GM19328 (cell line): ENCODE data around the gene POR.
"Not testable (repeated sequence)": the region's sequence is repeated elsewhere in the genome, so short reads cannot be mapped to it uniquely, and the experiment has no call there.

Experiments
- ATAC-seq: cut with Tn5 transposase; IDR thresholded peaks from one replicate; pipeline ENCODE4 v1.9.1; 2021; ENCODE audit warnings: mild to moderate bottlenecking, moderate library complexity; ENCODE audit not compliant: unreplicated experiment

The POR gene

DNA sequence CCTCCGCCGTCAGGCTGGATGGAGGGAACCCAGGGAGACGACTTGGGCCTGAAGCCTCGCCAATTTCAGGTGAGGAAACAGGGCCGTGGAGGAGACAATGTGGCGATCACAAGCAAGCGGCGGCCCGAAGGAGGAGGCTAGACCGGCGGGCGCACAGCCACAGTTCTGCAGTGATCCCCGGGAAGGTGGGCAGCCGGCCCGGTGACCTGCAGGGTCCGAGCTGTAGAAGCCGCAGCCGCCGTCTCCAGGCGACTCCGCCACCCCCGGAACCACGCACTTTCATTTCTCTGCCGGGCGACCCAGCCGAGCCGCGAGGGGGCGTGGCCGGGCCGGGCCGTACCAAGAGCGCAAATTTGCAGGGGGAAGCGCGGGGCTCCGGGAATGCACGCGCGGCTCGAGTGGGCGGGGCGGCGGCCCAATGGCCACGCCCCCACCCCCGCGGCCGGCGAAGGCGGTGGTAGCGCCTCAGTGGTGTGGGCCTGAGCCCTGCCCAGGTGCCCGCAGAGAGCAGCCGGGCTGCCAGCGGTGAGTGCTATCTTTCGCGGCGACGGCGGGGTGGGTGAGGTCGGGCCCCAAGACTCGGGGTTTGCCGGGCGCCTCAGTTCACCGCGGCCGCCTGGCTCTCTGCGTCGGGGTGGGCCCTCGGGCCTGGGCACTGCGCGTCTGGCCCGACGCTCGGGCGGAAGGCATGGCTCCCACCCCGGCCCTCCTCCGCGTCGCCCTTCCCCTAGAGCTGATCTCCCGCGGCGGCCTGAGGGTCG, at the start of gene POR:
Gene POR, plus strand, starts transcription at position 501 of the 761 bp plus-strand sequence. CDS start 38,847 bp downstream, outside the sequence.
- ATAC-seq: peak; percentile 91

DNA sequence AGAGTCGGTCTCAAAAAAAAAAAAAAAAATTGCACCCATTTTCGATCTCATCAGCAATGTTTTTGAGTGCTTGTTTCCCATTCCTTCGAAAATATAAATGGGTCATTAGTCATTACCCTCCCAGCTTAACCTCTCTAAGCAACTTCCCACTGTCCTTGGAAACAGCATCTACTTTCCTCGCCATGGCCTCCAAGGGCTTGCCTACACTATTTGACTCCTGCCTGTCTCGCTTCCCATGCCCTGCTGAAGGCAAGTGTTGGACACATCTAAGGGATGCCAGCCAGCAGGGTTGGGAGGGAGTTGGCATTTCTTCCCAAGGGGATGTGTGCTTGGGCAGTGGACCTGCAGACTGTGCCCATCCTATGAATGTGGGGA, 48.9 kb upstream of the POR start:
- no peak for ATAC-seq

DNA sequence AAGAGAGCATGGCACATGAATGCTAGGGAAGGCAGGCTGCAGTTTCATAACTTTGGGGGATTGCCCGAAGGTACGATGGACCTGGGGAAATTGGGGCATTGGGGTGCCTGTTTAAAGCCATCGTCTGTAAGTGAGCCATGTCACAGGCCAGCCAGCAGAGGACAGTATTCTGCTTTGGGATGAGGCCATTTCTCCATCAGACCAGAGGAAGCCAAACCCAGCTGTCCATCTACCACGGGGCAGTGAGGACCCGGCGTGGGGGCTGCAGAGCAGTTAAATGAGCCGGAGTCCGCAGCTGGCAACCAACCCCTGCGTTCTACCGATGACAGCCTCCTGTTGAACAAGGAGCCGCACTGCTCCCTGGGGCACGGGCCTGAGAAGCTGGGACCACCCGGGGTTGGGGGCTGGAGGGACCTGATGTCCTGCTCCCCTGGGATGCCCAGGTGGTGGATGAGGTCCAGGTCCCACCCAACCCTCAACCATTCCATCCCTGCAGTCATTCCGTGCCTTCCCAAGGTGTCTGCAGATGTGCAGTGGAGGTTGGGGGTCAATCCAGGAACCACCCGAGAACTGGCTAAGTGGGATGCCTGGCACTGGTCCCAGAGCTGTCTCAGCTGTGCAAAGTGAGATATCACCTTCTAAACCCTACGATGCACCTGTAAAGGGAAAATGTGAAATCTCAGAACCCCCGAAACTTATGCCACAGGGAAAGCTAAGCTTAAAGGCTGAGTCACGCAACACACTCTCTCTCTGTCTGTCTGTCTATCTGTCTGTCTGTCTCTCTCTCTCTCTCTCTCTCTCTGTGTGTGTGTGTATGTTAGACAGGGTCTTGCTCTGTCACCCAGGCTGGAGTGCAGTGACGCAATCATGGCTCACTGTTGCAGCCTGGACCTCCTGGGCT, 48.2 kb upstream of the POR start:
- ATAC-seq: no peak

DNA sequence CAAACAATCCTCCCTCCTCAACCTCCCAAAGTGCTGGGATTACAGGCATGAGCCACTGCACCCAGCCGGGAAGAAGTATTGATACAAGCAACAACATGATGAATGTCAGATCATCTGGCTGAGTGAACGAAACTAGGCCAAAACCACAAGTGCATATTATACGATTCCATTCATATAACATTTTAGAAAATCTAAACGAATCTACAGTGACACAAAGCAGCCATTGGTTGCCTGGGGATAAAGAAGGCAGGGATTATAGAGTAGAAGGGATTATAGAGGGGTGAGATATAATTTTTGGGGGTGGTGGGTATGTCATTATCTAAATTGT, 47.6 kb upstream of the POR start:
- ATAC-seq: no peak

DNA sequence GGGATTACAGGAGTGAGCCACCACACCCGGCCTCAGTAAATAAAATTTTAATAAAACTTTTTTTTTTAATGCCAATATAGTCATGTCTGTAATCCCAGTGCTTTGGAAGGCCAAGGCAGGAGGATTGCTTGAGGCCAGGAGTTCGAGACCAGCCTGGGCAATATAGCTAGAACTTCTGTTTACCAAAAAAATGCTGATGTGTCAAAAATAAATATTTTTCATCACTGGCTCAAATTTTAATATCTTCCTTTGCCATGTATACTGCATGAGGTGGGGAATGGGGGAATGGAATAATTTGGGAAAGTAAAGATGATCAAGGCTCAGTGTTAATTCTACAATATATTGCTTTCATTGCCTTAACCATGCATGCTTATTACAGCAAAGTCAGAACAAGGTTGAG, 46.8 kb upstream of the POR start:
- no peak for ATAC-seq

DNA sequence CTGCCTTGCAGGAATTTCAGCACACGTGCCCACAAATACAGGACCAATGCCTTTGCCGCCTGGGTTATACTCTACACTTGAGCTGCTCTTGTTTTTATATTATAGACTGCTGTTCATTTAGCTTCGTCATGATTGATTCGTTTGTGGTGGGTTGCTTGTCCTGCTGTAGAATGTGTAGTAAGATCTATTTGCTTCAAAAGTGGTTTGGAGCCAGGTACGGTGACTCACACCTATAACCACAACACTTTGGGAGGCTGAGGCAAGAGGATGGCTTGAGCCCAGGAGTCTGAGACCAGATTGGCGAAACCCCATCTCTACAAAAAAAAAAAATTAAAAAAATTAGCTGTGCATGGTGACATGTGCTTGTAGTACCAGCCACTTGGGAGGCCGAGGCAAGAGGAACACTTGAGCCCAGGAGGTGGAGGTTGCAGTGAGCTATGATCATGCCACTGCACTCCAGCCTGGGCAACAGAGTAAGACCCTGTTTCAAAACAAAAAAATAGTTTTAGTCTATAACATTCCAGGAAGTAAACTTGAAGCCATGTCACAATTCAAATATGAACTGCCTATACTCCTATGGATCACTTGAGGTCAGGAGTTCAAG, 45.1 kb upstream of the POR start:
- ATAC-seq: no peak

DNA sequence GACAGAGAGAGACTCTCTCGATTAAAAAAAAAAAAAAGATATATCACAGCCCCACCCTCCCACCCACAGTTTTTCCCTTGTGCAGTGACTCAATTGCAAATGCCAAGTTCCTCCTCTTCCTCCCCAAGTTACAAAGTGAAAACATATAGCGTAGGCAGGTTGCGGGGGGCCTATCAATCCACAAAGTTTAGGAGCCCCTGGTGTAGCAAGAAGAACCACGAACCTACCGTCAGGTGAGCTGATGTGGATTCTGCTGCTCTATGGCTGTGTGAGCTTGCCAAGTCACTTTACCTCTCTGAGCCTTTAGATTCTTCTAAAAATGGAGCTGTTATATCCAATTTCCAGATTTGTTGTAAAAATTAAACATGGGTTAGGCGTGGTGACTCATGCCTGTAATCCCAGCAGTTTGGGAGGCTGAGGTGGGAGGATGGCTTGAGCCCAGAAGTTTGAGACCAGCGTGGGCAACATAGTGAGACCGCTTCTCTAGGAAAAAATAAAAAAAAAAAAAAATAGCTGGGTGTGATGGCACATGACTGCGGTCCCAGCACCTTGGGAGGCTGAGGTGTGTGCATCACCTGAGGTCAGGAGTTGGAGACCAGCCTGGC, 44.3 kb upstream of the POR start:
- ATAC-seq: no peak

DNA sequence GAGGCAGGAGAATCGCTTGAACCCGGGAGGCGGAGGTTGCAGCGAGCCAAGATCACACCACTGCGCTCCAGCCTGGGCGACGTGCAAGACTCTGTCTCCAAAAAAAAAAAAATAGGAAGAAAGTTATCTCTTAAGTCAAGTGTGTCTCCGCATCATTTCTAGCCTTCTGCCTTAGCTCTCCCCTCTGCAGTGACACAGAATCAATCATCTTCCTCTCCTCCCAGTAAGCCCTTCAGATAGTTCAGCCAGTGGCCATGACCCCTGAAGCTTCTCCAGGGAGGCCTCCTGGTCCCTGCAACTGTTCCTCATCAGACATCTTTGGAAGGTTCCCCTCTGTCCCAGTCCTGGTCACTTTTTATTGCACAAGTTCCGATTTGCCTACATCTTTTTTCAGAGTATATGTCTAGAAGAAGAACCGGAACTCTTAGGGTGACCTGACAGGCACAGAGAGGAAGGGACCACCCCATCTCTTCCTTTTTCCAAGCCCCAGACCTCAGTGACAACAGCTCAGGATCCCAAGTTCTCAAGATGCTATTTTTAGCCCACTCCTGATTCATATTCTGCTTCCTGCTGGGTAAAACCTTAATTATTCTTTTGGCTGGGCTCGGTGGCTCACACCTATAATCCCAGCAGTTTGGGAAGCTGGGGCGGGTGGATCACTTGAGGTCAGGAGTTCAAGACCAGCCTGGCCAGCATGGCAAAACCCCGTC, 42.7 kb upstream of the POR start:
- ATAC-seq: no peak

DNA sequence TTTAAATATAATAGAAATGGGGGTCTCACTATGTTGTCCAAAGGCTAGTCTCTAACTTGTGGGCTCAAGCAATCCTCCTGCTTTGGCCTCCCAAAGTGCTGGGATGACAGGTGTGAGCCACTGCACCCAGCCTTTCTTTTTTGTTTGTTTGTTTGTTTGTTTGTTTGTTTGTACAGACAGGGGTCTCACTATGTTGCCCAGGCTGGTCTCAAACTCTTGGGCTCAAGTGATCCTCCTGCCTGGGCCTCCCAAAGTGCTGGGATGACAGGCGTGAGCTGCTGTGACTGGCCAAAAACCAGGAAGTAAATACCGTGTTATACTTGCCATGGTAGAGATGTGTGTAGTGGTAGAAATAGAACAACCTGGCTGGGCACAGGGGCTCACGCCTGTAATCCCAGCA, 40.8 kb upstream of the POR start:
- ATAC-seq: not testable (repeated sequence)

DNA sequence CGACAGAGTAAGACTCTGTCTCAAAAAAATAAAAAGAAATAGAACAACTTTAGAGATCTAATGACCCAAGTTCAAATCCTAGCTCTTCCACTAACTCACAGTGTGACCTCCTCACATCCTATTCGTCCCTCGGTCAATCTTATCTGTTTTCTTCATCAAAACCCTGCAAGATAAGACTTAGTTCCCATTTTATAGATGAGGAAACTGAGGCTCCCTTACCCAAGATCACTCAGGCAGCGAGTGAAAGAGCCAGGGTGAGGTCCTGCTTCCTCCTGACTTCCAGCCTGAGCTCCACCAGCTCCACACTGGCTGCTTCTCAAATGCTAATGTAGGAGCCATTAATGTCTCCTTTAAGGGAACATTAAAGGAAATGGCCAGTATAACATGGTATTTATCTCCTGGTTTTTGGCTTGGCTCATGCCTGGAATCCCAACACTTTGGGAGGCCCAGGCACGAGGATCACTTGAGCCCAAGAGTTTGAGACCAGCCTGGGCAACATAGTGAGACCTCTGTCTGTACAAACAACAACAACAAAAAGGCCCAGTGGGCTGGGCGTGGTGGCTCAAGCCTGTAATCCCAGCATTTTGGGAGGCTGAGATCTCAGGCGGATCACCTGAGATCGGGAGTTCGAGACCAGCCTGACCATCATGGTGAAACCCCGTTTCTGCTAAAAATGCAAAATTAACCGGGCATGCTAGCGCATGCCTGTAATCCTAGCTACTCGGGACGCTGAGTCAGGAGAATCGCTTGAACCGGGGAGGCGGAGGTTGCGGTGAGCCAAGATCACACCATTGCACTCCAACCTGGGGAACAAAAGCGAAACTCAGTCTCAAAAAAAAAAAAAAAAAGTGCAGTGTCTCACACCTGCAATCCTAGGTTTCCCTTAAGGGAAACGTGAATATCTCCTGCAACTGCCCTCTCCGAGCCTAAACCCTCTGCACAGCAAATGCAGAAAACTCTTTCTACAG, 39.6 kb upstream of the POR start:
- ATAC-seq: no peak

DNA sequence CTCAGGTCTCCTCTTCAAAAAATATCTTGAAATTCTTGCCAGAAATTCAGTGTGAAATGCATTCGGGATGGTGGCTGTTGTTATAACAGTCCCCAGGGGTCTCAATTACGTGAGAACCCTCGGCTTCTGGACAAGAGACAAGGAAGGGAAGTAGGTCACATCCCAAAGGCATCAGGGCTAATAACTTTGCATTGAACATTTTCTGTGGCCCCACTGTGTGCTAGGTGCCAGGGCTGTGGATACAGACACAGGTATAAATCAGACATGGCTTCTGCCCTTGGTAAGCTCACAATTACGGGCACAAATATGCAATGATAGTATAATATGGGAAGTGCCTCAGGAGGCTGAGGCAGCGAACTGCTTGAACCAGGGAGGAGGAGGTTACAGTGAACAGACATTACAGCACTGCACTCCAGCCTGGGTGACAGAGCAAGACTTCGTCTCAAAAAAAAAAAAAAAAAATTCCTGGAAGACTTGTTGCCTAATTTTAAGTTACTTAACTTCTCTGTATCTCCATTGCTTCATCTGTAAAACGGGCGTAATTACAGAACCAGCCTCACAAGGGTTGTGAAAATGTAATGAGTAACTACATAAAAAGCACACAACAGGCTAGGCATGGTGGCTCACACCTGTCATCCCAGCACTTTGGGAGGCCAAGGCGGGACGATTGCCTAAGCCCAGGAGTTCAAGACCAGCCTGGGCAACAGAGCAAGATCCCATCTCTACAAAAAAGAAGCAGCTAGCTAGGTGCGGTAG, 38.7 kb upstream of the POR start:
- ATAC-seq: no peak

DNA sequence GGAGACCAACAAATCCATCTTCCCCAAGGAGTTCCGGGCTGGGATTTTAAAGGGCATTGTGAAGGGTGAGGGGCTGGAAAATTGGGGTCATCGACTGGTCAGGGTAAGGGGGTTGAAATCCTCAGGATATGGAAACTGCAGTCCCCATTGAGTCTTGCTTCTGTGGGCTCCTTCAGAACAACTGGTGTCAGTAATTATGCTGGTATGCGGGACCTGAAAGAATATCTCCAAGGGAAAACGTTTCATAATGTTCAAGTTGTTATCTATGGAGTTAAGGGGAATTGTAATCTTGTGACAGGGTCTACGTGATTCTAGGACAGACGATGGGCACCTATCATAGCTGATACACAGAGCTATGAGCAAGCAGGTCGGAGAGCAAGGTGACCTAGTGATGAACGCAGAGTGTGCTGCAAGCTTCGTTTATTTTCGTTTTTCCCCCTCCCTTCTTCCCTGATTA, 36.6 kb upstream of the POR start:
- peak; percentile 33 for ATAC-seq

DNA sequence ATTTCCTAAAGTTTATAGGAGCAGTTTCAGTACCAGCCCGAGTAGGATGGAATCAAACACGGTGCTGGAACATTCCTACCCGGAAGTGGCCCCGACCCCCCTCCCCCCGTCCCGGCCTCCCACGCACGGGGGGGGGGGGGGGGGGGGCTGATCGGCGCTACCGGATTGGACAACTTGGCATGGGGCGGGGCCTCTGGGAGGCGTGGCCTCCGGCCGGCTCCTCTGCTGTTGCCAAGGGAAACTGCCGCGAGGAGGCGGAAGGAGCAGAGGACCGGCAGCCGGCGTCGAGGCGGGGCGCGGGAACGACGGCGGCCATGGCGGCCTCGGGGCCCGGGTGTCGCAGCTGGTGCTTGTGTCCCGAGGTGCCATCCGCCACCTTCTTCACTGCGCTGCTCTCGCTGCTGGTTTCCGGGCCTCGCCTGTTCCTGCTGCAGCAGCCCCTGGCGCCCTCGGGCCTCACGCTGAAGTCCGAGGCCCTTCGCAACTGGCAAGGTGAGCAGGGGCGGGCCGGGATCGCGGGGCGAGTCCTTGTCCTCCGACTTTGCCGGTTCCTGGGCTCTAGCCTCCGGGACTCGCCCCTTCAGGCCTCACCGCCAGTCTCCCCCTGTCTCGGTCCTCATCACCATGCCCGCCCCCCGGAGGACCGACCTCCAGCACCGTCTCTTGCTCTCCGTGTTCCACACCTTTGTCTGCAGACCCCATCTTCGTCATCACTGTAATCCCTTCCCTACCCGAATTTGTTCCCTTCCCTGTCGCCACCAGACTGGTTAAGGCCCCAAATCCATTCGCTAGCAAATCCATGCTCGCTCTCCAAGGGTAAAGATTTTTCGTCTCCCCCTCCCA, 36.0 kb upstream of the POR start, which contains the start of gene RHBDD2:
Gene RHBDD2, plus strand, starts transcription at position 266 of the 843 bp plus-strand sequence. Its CDS starts 49 bp downstream, at position 315.
- peak; percentile 92 for ATAC-seq

DNA sequence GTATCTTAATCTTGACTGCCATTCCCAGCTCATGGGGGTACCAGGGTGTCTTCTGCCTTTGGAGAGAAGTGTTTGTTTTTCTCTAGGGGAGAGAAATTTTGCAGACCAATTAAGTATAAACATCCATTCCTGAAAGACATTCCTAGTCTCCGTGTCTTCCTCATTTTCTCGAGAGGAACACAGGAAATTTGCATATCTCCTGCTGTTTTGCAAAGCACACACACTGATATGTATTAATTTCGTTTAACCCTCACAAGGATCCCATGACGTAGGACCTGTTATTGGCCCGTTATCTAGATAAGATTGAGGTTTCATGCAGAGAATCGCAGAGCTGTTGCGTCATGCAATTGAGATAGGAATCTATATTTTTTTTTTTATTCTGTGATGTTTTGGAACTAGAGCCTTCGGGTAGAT, 35.2 kb upstream of the POR start:
- ATAC-seq: no peak

DNA sequence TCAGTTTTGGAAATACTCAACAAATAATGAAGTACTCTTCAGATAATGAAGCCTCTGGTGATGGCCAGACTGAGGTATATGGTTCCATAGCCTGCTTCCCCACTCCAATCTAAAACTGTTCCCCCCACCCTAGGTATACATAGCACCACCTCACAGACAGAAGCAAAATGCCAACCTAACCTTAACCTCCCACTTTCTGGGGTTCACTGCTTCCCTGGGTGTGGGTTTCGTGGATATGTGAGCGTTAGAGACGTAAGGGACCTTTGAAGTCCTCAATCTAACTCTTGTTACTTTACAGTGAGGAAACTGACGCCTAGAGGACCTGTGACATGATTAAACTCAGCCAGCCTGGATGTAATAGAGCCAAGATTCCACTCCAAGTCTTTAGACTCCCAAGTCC, 34.7 kb upstream of the POR start:
- no peak for ATAC-seq

DNA sequence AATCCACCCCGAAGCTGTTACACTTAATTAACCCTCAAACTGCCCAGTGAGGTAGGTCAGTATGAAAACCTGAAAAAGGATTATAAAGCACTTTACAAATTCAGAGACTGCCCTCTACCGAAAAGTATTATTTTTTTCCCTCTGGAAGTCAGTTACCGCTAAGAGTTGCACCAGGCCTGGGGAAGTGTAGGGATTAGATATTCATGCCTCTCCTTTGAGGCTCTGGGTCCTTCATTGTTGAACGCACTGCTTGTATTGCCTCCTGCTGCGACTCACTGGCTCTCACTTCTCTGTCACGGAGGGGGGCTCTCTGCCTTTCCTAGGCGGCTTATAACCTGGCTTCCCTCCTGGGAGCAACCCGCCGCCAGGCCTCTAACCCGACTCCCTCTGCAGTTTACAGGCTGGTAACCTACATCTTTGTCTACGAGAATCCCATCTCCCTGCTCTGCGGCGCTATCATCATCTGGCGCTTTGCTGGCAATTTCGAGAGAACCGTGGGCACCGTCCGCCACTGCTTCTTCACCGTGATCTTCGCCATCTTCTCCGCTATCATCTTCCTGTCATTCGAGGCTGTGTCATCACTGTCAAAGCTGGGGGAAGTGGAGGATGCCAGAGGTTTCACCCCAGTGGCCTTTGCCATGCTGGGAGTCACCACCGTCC, 33.4 kb upstream of the POR start:
- ATAC-seq: no peak

DNA sequence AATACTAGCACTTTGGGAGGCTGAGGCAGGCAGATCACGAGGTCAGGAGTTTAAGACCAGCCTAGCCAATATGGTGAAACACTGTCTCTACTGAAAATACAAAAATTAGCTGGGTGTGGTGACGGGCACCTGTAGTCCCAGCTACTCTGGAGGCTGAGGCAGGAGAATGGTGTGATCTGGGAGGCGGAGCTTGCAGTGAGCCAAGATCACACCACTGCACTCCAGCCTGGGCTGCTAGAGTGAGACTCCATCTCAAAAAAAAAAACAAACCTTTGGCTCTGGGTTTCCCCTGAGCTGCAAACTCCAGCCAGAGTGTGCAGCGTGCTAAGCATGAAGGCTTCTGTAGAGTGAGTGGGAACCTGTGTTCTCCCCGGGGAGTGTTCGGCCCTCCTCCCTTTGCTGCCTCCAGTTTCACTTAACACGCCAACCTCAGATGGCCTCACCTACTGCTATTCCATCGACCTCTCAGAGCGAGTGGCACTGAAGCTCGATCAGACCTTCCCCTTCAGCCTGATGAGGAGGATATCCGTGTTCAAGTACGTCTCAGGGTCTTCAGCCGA, 31.6 kb upstream of the POR start:
- ATAC-seq: not testable (repeated sequence)
